Measurements from ENCODE around the gene GIPC3.
"Not testable (repeated sequence)": the region's sequence is repeated elsewhere in the genome, so short reads cannot be mapped to it uniquely, and the experiment has no call there.

GIPC3 gene

GRCh38 chr19:3550947-3551791 lies 34.1 kb upstream of the GIPC3 start:
- DNase-seq (ENCODE audit: low spot score): no peak

GRCh38 chr19:3551792-3552095 lies 33.5 kb upstream of the GIPC3 start:
- no peak for DNase-seq (ENCODE audit: low spot score)

GRCh38 chr19:3554254-3555083 lies 30.8 kb upstream of the GIPC3 start:
- DNase-seq (ENCODE audit: low spot score): peak; percentile 56

- no peak for DNase-seq (ENCODE audit: low spot score)
These were observed 29.4 kb upstream of the GIPC3 start for GRCh38 chr19:3555653-3556422.

GRCh38 chr19:3556423-3556977 lies 28.8 kb upstream of the GIPC3 start:
- no peak for DNase-seq (ENCODE audit: low spot score)

- peak; percentile 67 for DNase-seq (ENCODE audit: low spot score)
These were observed 28.3 kb upstream of the GIPC3 start for GRCh38 chr19:3556978-3557460.

- peak; percentile 95 for DNase-seq (ENCODE audit: low spot score)
These were observed 27.6 kb upstream of the GIPC3 start, which contains the start of gene MFSD12 for GRCh38 chr19:3557461-3558248. TSS of gene MFSD12 (minus strand) at chr19:3557586. CDS start at chr19:3557403, 183 bp downstream.

- no peak for DNase-seq (ENCODE audit: low spot score)
These were observed 21.4 kb upstream of the GIPC3 start for GRCh38 chr19:3563709-3564524.

- DNase-seq (ENCODE audit: low spot score): no peak
These were observed 20.1 kb upstream of the GIPC3 start for GRCh38 chr19:3565139-3565538.

GRCh38 chr19:3570042-3570441 lies 15.2 kb upstream of the GIPC3 start:
- DNase-seq (ENCODE audit: low spot score): not testable (repeated sequence)

GRCh38 chr19:3570606-3571011 lies 14.7 kb upstream of the GIPC3 start:
- no peak for DNase-seq (ENCODE audit: low spot score)

GRCh38 chr19:3572132-3572854 lies 13.0 kb upstream of the GIPC3 start:
- peak; percentile 100 for DNase-seq (ENCODE audit: low spot score)

- DNase-seq (ENCODE audit: low spot score): no peak
These were observed 12.5 kb upstream of the GIPC3 start, which contains the start of gene HMG20B for GRCh38 chr19:3572855-3573161. TSS of gene HMG20B (plus strand) at chr19:3572944. CDS start at chr19:3573310, 366 bp downstream.

GRCh38 chr19:3573162-3573857 lies 12.0 kb upstream of the GIPC3 start:
- DNase-seq (ENCODE audit: low spot score): no peak

GRCh38 chr19:3573858-3574637 lies 11.2 kb upstream of the GIPC3 start:
- peak; percentile 73 for DNase-seq (ENCODE audit: low spot score)

GRCh38 chr19:3575260-3575741 lies 10.0 kb upstream of the GIPC3 start:
- peak; percentile 23 for DNase-seq (ENCODE audit: low spot score)

GRCh38 chr19:3575949-3576673 lies 9.2 kb upstream of the GIPC3 start:
- DNase-seq (ENCODE audit: low spot score): no peak

Measured in CD4-positive, alpha-beta T cell treated with Interleukin-2 at 100 ng/mL for 4 hours (primary cell).